Bronchial epithelial cell (primary cell): ENCODE measurements around the gene ST3GAL3. TPM values are rescaled to one million over a fixed set of nuclear protein-coding genes. Genes with fewer than 3 reads are reported as not detected.

ENCODE experiments used
- DNase-seq: peaks from one replicate; pipeline ENCODE4 v3.0.0-alpha.2; 2010; ENCODE audit warnings: low read depth
- FAIRE-seq: peaks from 2 replicates; lab custom pipeline; 2011; peaks lifted over from hg19 to GRCh38; lab: Jason Lieb, UNC
- H3K27me3 ChIP-seq: 2 replicates; pipeline ENCODE4 v1.5.1; 2011; ENCODE audit warnings: low read length; ENCODE audit not compliant: control insufficient read depth, insufficient read depth
- H3K36me3 ChIP-seq: 2 replicates; pipeline ENCODE4 v1.5.1; 2011; ENCODE audit warnings: low read length; ENCODE audit not compliant: control insufficient read depth, insufficient read depth
- H3K4me3 ChIP-seq: 2 replicates; pipeline ENCODE4 v1.5.1; 2011; ENCODE audit warnings: mild to moderate bottlenecking, low read depth, low read length, control low read depth
- total RNA-seq: library from RNA; depleted of rRNA; stranded (reverse); fragments of >200 nt; gene quantifications from 2 replicates; pipeline ENCODE4 v1.2.1, GENCODE V29; 2014
- TF ChIP-seq, protein P1 (sequence below): IDR thresholded peaks from 2 replicates; pipeline ENCODE4 v1.5.1; 2011; ENCODE audit warnings: mild to moderate bottlenecking, moderate library complexity, low read length, control low read depth, inconsistent platforms; ENCODE audit not compliant: insufficient read depth, severe bottlenecking

ST3GAL3 gene
- total RNA-seq, 1 donor from 2014 or later = 10.3 TPM

DNA sequence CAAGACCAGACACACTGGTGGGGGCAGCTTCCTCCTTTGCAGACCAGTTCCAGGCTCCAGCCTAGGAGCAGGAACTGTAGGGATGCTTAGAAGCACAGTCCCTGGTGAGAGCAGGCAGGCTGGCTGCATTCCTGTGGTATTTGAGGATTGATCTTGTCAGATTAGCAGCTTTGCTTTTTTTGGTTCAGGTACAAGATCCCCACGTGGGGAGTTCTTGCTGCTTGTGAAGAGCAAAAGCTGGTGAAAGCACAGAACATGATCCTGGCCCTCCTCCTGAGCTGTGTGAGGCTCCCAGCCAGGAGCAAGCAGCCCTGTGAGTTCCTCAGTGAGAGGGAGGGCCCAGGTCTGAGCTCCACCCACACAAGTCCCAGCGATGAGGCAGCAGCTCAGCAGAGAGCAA, 151.0 kb downstream of the ST3GAL3 start:
- DNase-seq (peak; percentile 84), FAIRE-seq (peak; percentile 79)
- no peaks in the 10 kb centered on the region for H3K36me3 ChIP-seq
- TF ChIP-seq, protein P1, sequence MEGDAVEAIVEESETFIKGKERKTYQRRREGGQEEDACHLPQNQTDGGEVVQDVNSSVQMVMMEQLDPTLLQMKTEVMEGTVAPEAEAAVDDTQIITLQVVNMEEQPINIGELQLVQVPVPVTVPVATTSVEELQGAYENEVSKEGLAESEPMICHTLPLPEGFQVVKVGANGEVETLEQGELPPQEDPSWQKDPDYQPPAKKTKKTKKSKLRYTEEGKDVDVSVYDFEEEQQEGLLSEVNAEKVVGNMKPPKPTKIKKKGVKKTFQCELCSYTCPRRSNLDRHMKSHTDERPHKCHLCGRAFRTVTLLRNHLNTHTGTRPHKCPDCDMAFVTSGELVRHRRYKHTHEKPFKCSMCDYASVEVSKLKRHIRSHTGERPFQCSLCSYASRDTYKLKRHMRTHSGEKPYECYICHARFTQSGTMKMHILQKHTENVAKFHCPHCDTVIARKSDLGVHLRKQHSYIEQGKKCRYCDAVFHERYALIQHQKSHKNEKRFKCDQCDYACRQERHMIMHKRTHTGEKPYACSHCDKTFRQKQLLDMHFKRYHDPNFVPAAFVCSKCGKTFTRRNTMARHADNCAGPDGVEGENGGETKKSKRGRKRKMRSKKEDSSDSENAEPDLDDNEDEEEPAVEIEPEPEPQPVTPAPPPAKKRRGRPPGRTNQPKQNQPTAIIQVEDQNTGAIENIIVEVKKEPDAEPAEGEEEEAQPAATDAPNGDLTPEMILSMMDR = no peak
- no peak overlapping the region for H3K4me3 ChIP-seq
- no peaks in the 10 kb centered on the region for H3K27me3 ChIP-seq

DNA sequence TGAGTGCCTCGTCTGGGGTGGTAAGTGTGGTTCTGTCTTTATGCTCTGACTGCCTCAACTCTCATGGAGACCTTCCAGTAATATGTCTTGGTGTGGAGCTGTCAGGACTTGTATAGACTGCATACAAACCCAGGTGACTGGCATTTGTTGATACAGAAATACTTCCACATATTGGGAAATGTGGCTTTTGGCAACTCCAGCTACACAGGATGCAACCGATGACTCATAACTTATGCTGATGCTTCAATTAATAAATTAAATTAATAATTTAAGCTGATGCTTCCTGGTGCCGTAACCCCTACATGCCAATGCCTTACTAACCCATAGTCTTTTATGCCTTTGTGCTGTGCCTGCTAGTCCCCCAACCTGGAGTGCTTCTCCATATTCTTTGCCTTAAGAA, 154.0 kb downstream of the ST3GAL3 start:
- Histone ChIP-seq H3K4me3 (no peak overlapping the region), H3K36me3 (no peaks in the 10 kb centered on the region), H3K27me3 (no peaks in the 10 kb centered on the region)
- FAIRE-seq (no peak), DNase-seq (peak; percentile 98)
- TF ChIP-seq, protein P1 = no peak

DNA sequence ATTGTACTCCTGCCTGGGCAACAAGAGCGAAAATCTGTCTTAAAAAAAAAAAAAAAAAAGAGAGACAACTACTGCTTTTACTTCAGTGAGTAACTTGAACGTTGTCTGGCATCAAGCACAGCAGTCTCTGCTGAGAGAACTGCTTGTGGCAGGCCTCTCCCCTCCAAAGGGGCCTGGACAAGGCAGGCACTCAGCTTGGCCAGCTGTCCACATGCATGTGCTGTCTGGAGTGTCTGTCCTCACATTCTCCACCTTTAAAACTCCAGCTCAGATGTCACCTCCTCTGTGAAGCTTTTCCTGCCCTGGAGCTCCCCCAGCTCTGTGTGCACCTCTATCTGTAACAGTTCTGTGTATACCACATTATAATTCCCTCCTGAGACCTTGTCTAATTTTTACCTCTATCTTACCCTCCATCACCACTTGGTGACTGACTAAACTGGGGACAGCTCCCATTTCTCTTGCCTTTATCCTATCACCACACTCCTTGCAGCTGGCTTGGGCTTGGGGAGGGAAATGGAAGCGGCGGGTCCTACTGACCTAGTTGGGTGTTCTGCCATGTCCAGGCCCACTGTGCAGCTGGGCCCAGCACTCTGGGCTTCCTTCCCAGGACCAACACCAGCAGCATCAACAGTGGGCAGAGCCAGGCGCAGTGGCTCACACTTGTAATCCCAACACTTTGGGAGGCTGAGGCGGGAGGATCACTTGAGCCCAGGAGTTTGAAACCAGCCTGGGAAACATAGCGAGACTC, 154.8 kb downstream of the ST3GAL3 start:
- Histone ChIP-seq H3K36me3 (no peaks in the 10 kb centered on the region), H3K4me3 (no peak overlapping the region), H3K27me3 (no peaks in the 10 kb centered on the region)
- TF ChIP-seq, protein P1 = no peak
- FAIRE-seq = no peak
- DNase-seq = no peak

DNA sequence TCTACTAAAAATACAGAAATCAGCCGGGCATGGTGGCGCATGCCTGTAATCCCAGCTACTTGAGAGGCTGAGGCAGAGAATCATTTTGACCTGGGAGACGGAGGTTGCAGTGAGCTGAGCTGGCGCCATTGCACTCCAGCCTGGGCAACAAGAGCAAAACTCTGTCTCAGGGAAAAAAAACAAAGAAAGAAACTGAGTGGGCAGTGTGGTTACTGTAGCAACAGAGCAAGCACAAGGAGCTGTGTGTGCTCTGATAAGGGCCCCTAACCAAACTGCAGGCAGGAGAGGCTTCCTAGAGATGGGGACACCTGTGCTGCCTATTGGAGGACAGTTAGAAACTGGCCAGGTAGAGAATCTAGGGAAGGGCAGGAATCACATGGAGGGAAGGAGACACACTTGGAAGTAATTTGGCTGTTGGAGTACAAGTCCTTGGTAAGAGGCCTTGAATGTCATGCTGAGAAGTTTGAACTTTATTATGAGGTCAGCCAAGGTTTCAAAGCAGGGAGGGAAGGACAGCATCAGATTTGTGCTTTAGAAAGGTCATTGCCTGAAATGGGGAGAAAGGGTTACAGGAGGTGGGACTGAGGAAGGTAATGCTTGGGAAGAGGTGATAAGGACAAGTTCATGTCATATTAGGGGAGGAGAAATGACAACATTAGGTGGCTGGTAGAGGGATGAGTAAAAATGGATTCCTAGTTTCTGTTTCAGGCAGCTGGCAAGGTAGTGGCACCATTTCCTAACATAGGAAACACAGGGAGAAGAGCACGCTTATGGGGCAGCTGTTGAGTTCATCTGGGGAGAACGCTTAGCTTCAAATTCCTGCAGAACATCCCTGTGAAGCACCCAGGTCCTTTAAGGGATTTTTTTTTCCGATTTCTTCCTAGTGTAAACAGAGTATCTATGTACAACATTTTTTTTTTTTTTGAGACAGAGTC, 157.0 kb downstream of the ST3GAL3 start:
- TF ChIP-seq, protein P1 = no peak
- no peaks in the 10 kb centered on the region for H3K27me3 ChIP-seq
- no peak overlapping the region for H3K4me3 ChIP-seq
- FAIRE-seq (no peak), DNase-seq (no peak)
- H3K36me3 ChIP-seq = no peaks in the 10 kb centered on the region

DNA sequence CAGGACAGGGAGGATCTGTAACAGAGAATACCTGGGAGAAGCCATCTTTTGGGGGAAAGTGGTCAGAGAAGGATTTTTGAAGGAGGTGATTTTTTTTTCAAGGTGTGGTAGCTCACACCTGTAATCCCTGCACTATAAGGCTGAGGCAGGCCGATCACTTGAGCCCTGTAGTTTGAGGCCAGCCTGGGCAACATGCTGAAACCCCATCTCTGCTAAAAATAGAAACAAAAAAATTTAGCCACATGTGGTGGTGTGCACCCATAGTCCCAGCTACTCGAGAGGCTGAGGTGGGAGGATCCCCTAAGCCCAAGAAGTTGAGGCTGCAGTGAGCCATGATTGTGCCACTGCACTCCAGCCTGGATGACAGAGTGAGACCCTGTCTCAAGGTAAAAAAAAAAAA, 158.9 kb downstream of the ST3GAL3 start:
- no peaks in the 10 kb centered on the region for H3K27me3 ChIP-seq
- no peak for FAIRE-seq
- no peak overlapping the region for H3K4me3 ChIP-seq
- no peaks in the 10 kb centered on the region for H3K36me3 ChIP-seq
- TF ChIP-seq, protein P1 = no peak
- no peak for DNase-seq
